Measurements from ENCODE around the gene NRTN. TPM values are rescaled to one million over a fixed set of nuclear protein-coding genes. Genes with fewer than 3 reads are reported as not detected.

NRTN gene
- total RNA-seq, 1 experiment from 2014 or later: 0.80 TPM

DNA sequence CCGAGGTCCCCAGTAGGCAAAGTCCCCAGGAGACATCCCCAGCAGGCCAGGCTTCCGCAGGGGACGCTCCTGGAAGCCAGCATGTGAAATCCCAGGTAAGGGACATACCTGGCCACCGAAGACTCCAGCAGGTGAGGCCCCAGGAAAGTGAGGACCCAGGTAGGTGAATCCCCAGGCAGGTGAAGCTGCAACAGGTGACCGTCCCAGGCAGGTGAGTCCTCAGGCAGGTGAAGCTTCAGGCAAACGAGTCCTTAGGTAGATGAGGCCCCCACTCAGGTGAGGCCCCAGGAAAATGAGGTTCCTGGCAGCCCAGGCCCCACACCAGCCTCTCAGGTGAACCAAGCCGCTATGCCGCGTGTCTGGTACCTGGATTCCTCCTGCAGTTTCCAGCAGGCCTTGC, 26.3 kb downstream of the NRTN start:
- POLR2A ChIA-PET: no interaction called here
- no peak overlapping the region for H3K4me3 ChIP-seq (ENCODE audit: low read depth in 2 of 2, low read length in 2 of 2)

DNA sequence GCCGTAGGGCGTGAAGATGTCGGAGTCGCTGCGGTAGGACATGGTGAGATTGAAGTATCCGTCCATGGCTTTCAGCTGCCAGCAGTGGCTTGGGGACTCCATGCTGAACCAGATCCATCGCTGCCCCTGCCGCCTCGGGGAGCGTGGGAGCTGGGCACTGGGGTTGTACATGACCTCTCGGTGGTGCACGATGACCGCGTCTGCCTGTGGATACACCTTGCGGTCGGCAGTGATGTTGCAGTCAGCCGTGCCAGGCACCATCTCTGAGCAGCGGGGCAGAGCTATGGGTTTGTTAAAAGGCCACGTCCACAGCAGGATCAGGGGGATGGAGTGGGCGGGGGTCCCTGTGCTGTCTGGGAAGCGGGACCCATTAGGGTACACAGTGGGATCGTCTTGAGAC, 27.2 kb downstream of the NRTN start:
- in situ Hi-C loops (cut with HindIII; ENCODE audit: low pct_unique_long_range_greater_than_20kb, low sequenced_read_pairs): no loop called here

More for the DNA sequence above, 26.3 kb downstream of the NRTN start:
- TF ChIP-seq SIN3A (IDR thresholded peaks at IDR 0.05; ENCODE audit: borderline replicate concordance, insufficient read depth, low read depth, low read length) (no peak), POLR2AphosphoS5 (IDR thresholded peaks at IDR 0.05; ENCODE audit: low read depth, low read length) (no peak), TCF7L2 (IDR thresholded peaks at IDR 0.05; ENCODE audit: low read depth, low read length) (no peak)
- TF ChIP-seq, protein P1, sequence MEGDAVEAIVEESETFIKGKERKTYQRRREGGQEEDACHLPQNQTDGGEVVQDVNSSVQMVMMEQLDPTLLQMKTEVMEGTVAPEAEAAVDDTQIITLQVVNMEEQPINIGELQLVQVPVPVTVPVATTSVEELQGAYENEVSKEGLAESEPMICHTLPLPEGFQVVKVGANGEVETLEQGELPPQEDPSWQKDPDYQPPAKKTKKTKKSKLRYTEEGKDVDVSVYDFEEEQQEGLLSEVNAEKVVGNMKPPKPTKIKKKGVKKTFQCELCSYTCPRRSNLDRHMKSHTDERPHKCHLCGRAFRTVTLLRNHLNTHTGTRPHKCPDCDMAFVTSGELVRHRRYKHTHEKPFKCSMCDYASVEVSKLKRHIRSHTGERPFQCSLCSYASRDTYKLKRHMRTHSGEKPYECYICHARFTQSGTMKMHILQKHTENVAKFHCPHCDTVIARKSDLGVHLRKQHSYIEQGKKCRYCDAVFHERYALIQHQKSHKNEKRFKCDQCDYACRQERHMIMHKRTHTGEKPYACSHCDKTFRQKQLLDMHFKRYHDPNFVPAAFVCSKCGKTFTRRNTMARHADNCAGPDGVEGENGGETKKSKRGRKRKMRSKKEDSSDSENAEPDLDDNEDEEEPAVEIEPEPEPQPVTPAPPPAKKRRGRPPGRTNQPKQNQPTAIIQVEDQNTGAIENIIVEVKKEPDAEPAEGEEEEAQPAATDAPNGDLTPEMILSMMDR (IDR thresholded peaks at IDR 0.05): no peak
- TF ChIP-seq, protein P2, sequence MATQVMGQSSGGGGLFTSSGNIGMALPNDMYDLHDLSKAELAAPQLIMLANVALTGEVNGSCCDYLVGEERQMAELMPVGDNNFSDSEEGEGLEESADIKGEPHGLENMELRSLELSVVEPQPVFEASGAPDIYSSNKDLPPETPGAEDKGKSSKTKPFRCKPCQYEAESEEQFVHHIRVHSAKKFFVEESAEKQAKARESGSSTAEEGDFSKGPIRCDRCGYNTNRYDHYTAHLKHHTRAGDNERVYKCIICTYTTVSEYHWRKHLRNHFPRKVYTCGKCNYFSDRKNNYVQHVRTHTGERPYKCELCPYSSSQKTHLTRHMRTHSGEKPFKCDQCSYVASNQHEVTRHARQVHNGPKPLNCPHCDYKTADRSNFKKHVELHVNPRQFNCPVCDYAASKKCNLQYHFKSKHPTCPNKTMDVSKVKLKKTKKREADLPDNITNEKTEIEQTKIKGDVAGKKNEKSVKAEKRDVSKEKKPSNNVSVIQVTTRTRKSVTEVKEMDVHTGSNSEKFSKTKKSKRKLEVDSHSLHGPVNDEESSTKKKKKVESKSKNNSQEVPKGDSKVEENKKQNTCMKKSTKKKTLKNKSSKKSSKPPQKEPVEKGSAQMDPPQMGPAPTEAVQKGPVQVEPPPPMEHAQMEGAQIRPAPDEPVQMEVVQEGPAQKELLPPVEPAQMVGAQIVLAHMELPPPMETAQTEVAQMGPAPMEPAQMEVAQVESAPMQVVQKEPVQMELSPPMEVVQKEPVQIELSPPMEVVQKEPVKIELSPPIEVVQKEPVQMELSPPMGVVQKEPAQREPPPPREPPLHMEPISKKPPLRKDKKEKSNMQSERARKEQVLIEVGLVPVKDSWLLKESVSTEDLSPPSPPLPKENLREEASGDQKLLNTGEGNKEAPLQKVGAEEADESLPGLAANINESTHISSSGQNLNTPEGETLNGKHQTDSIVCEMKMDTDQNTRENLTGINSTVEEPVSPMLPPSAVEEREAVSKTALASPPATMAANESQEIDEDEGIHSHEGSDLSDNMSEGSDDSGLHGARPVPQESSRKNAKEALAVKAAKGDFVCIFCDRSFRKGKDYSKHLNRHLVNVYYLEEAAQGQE (IDR thresholded peaks at IDR 0.05; ENCODE audit: insufficient read depth in 1 of 2, low read depth in 2 of 2, low read length in 1 of 2): no peak
- no peaks in the 10 kb centered on the region for H3K27me3 ChIP-seq (ENCODE audit: control insufficient read depth, insufficient read depth, low read length)
- intact Hi-C loops (cut with micrococcal nuclease; ENCODE audit: unreplicated experiment): no loop called here
- in situ Hi-C loops (cut with HindIII; ENCODE audit: low pct_unique_long_range_greater_than_20kb, low sequenced_read_pairs): no loop called here
- BruUV-seq (replicated peaks): no TSS peak
- no peaks in the 10 kb centered on the region for H3K36me3 ChIP-seq (ENCODE audit: control insufficient read depth, insufficient read depth, low read length)
- DNase-seq (ENCODE audit: low read depth, low spot score): no peak
- H3K9me3 ChIP-seq (ENCODE audit: control insufficient read depth, insufficient read depth, low read depth, low read length): no peaks in the 10 kb centered on the region
- CTCF ChIA-PET: interaction anchor here (0.6 kb wide), 1 partner anchor 22 kb away, joined by 3 read pairs; no protein-coding TSS in a partner anchor
- no peak for ATAC-seq
- peaks cover 8% of the 10 kb centered on the region for H3K4me1 ChIP-seq (ENCODE audit: control insufficient read depth, insufficient read depth, low read length)
- H3K27ac ChIP-seq (ENCODE audit: low read length): no peak overlapping the region

More for the DNA sequence above, 27.2 kb downstream of the NRTN start:
- no peaks in the 10 kb centered on the region for H3K9me3 ChIP-seq (ENCODE audit: control insufficient read depth, insufficient read depth, low read depth, low read length)
- ChIA-PET POLR2A (no interaction called here), CTCF (no interaction called here)
- no peak for ATAC-seq
- no peaks in the 10 kb centered on the region for H3K27me3 ChIP-seq (ENCODE audit: control insufficient read depth, insufficient read depth, low read length)
- H3K36me3 ChIP-seq (ENCODE audit: control insufficient read depth, insufficient read depth, low read length): no peaks in the 10 kb centered on the region
- no peak for DNase-seq (ENCODE audit: low read depth, low spot score)
- no peak overlapping the region for H3K27ac ChIP-seq (ENCODE audit: low read length)
- no TSS peak for BruUV-seq (replicated peaks)
- no peak overlapping the region for H3K4me3 ChIP-seq (ENCODE audit: low read depth in 2 of 2, low read length in 2 of 2)
- peaks cover 1% of the 10 kb centered on the region; the same call in 1 of the 2 replicates for H3K4me1 ChIP-seq (ENCODE audit: control insufficient read depth, insufficient read depth, low read length)
- TF ChIP-seq, protein P2 (IDR thresholded peaks at IDR 0.05; ENCODE audit: insufficient read depth in 1 of 2, low read depth in 2 of 2, low read length in 1 of 2): no peak
- TF ChIP-seq SIN3A (IDR thresholded peaks at IDR 0.05; ENCODE audit: borderline replicate concordance, insufficient read depth, low read depth, low read length) (no peak), POLR2AphosphoS5 (IDR thresholded peaks at IDR 0.05; ENCODE audit: low read depth, low read length) (no peak), TCF7L2 (IDR thresholded peaks at IDR 0.05; ENCODE audit: low read depth, low read length) (no peak)
- TF ChIP-seq, protein P1 (IDR thresholded peaks at IDR 0.05): no peak
- intact Hi-C loops (cut with micrococcal nuclease; ENCODE audit: unreplicated experiment): no loop called here
